NCI-H1105 (cell line): ENCODE measurements around the gene ANKRD52.
"Not testable (repeated sequence)": the region's sequence is repeated elsewhere in the genome, so short reads cannot be mapped to it uniquely, and the experiment has no call there.

Experiments used
- DNase-seq: peaks from one replicate; lab custom pipeline; 2025; lab: John Stamatoyannopoulos, UW

Gene ANKRD52

DNA sequence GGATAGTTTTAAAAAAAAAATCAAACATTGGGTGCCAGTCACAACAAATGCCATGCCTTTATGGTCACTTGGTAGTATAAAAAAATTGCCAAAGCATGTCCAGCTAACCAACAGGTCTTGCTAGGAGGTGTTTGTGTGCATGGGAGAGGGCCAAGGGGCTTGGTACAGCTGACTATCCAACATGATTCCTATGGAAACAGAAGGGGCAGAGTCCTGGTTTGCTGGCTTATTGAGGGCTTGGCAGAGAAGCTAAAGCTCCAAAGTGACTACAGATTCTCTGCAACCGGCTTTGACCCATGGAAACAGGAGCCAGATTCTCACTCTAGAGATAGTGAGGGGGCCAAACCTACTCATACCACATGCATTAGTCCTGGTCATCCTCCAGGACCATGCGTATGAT, 14.3 kb upstream of the ANKRD52 start:
- DNase-seq = not testable (repeated sequence)

GRCh38 chr12:56271031-56271430, 12.8 kb upstream of the ANKRD52 start:
- no peak for DNase-seq

GRCh38 chr12:56267443-56268071, 9.4 kb upstream of the ANKRD52 start:
- peak; percentile 14 for DNase-seq

GRCh38 chr12:56266693-56267442, 8.7 kb upstream of the ANKRD52 start, which contains the start of gene COQ10A:
Gene COQ10A, plus strand, starts transcription at chr12:56266942. Its CDS starts 177 bp downstream, at chr12:56267119.
- DNase-seq = peak; percentile 70

DNA sequence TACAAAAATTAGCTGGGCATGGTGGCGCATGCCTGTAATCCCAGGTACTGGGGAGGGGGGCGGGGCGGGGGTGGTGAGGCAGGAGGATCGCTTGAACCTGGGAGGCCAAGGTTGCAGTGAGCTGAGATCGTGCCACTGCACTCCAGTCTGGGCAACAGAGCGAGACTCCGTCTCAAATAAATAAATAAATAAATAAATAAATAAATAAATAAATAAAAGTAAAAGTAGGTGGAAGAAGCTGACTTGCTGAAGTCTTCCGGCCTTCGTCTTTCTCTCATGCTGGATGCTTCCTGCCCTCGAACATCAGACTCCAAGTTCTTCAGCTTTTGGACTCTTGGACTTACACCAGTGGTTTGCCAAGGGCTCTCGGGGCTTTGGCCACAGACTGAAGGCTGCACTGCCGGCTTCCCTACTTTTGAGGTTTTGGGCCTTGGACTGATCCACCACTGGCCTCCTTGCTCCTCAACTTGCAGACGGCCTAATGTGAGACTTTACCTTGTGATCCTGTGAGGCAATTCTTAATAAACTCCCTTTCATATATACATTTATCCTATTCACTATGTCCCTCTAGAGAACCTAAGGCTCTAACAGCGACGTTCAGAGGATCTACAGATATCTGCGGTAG, 8.0 kb upstream of the ANKRD52 start:
- DNase-seq = not testable (repeated sequence)

- not testable (repeated sequence) for DNase-seq
These were observed 4.8 kb upstream of the ANKRD52 start for GRCh38 chr12:56262955-56263354.

DNA sequence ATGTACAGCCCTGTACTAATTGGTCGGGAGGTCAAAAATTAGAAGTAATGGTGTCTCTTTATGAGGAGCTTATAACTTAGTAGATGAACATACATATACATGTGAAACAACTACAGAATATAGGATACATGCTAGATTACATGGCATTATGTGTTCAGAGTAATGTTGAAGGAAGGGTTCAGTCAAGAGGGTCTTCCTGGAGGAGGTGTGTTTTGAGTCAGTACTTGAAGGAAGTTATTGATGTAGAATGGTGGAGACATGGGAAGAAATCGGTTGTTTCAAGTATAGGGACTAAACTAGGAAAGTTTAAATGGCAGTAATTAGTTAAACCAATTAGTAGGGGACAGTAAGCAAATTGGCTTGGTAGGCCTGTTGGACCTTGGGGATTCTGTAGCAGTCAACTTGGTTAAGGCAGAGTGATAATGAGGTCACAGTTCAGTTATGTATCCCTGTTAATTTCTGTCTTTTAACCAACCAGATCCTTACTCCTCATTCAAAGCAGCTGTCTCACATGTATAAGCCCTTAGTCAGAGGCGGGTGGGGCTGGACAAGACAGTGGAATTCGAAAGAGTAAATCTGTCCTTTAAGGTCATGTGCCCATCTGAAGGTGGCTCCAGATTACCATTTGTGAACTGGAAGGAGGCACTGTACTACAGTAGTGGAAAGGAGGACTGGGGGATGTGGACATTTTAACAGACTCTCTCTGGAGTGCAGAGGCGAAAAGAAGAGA, 3.5 kb upstream of the ANKRD52 start:
- no peak for DNase-seq

GRCh38 chr12:56260921-56261320, 2.7 kb upstream of the ANKRD52 start:
- DNase-seq = no peak

GRCh38 chr12:56260380-56260779, 2.2 kb upstream of the ANKRD52 start:
- no peak for DNase-seq

DNA sequence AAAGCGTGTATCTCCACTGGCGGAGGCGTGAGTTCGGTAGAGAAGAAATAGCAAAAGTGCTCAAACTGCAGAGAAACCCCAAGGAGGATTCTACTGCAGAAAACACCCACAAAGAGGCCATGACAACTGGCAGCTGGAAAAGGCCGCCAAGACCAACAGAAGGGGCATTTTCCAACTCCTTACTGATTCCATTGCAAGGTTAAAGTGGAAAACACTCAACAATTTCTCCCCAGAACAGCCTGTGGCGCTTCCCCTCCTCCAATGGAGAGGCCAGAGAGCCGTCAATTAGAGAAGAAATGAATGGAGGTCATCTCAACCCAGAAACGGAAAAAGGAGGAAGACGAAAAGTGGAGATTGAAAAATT, 618 bp upstream of the ANKRD52 start:
- DNase-seq = peak; percentile 28

- peak; percentile 14 for DNase-seq
These were observed 605 bp downstream of the ANKRD52 start for GRCh38 chr12:56257491-56258067.

- DNase-seq = no peak
These were observed 1.1 kb downstream of the ANKRD52 start for GRCh38 chr12:56257071-56257470.

GRCh38 chr12:56256326-56256960, 1.7 kb downstream of the ANKRD52 start:
- DNase-seq = no peak

DNA sequence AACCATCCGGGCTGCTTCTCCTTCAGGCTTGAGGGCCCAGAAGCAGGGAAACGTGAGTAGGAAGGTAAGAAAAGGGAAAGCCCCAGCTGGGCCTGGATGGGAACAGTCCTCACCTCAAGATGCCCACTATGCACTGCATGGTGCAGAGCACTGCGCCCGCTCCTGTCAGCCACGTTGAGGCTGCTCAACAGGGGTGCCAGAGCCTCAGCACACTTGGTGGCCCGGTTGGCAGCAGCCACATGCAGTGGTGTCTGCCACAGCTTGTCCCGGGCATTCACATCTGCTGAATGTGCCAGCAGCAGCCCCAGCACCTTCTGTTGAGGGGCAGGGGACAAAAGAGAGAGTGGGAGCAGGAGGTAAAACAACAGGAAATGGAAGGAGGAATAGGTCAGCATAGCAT, 2.5 kb downstream of the ANKRD52 start:
- no peak for DNase-seq

DNA sequence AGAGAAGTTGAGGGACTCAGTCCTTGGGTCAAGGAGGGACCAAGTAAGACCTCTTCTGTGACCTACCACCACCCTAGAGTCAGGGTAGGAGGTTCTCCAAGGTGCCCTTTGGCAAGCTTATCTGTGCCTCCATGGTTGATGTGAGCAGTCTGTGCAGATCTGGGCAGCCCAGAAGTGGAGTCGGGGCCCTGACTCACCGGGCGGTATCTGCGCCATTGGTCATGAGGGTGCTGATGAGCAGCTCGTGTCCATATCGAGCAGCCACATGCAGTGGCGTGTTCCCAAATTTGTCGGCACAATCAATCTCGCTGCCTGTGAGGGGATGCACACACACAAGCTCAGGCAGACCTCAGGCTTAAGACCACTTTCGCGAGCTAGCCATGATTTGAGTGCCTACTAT, 5.1 kb downstream of the ANKRD52 start:
- no peak for DNase-seq

DNA sequence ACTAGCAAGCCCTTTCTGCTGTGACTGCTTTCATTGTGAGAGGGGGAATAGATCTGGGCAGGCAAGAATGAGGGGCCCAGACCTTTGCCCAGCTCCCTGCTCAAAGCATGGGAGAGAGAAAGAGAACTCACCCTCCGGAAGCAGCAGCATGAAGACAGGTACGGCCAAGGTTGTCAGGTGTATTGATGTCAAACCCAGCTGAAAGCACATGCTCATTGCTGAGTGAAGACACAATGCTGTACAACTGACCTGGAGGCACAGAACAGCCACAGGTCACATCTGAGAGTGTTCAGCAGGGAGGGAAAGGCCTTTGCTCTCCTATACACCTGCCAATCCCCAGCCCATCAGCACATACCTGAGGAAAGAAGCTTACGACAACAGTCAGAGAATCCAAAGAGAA, 5.5 kb downstream of the ANKRD52 start:
- DNase-seq = no peak

- DNase-seq = no peak
These were observed 9.5 kb downstream of the ANKRD52 start for GRCh38 chr12:56248711-56249110.

- DNase-seq = no peak
These were observed 10.3 kb downstream of the ANKRD52 start for GRCh38 chr12:56247923-56248322.

GRCh38 chr12:56244494-56244893, 13.7 kb downstream of the ANKRD52 start:
- no peak for DNase-seq

- DNase-seq = no peak
These were observed 14.4 kb downstream of the ANKRD52 start for GRCh38 chr12:56243731-56244181.

- no peak for DNase-seq
These were observed 15.2 kb downstream of the ANKRD52 start for GRCh38 chr12:56242986-56243385.
